Kidney epithelial cell (primary cell): ENCODE data around the gene KIF25. TPM values are rescaled to one million over a fixed set of nuclear protein-coding genes. Genes with fewer than 3 reads are reported as not detected.

Experiments
- DNase-seq: peaks from one replicate; pipeline ENCODE4 v3.0.0-alpha.2; 2010; ENCODE audit warnings: low read depth
- H3K27me3 ChIP-seq: 2 replicates; pipeline ENCODE4 v1.6.0; 2011; ENCODE audit warnings: low read length; ENCODE audit not compliant: control insufficient read depth, insufficient read depth
- H3K36me3 ChIP-seq: 2 replicates; pipeline ENCODE4 v1.5.1; 2011; ENCODE audit warnings: low read length; ENCODE audit not compliant: control insufficient read depth, insufficient read depth
- H3K4me3 ChIP-seq: 2 replicates; pipeline ENCODE4 v1.5.1; 2011; ENCODE audit warnings: low read depth, mild to moderate bottlenecking, control low read depth, low read length
- CTCF ChIP-seq: IDR thresholded peaks from 2 replicates; pipeline ENCODE4 v1.5.1; 2011; ENCODE audit warnings: mild to moderate bottlenecking, moderate library complexity, low read length, control low read depth, inconsistent platforms; ENCODE audit not compliant: insufficient read depth, poor library complexity, severe bottlenecking
- total RNA-seq: library from RNA; depleted of rRNA; stranded (reverse); fragments of >200 nt; gene quantifications from 2 replicates; pipeline ENCODE4 v1.2.3, GENCODE V29; 2015

KIF25 gene
- total RNA-seq, 1 donor from 2014 or later = not detected

DNA sequence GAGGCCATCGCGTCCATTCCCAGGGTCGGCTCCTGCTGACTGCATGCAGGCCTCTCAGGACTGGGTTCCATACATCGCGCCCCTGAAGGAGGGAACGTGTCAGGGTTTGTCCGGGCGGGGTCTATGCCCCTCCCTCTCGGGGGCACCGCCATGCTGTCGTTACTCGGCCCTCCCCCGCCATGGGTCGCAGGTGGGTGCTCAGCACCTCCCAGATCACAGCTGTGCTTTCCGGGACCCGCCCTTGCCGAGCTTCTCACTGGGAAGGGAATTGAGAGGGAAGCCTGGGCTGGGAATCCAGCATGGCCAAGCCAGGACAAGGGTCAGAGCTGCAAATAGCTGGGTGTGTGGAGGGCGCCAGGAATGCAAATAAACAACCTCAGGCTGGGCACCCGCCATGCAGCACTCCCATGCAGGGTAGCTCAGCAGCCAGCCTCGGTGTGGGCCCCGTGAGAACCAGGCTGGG lies 81.5 kb downstream of the KIF25 start, which contains the start of gene FRMD1:
Gene FRMD1, minus strand, starts transcription at position 270 of the 463 bp plus-strand sequence. Its CDS starts 118 bp downstream, at position 152.
- Histone ChIP-seq H3K36me3 (no peaks in the 10 kb centered on the region), H3K4me3 (no peak within 1 kb of the TSS), H3K27me3 (peaks cover 20% of the 10 kb centered on the region)
- no peak for DNase-seq
- TF ChIP-seq CTCF = no peak

DNA sequence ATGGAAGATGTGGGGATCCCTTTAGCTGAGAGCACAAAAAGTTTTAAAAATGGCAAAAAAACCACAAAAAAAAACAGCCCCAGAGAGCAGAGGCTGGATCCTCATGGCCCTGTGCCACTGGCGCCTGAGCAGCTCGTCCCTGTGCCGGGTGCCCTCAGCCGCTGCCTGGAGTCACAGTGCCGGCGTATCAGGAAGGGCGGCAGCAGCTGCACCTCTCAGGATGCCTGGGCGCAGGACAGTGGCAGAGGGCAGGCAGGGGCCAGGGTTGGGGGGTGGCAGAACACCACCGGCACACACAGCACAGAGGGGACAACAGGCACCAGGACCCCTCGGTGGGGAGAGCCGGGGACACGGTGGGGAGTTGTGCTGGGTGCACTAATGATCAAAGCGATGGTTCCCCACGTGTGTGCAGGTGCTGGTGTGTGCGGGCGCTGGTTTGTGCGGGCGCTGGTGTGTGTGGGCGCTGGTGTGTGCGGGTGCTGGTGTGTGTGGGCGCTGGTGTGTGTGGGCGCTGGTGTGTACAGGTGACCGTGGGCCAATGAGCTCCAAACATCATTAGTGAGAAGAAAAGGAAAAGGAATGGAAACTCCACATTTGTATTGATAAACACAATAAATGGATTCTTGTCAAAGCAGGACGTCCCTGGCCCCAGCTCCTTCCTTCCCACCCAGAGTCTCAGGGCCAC lies 83.1 kb downstream of the KIF25 start:
- no peak overlapping the region for H3K4me3 ChIP-seq
- H3K36me3 ChIP-seq = no peaks in the 10 kb centered on the region
- peaks cover 25% of the 10 kb centered on the region for H3K27me3 ChIP-seq
- no peak for DNase-seq
- no peak for TF ChIP-seq CTCF

GRCh38 chr6:168081858-168082546 lies 84.5 kb downstream of the KIF25 start:
- no peak overlapping the region for H3K4me3 ChIP-seq
- no peak for TF ChIP-seq CTCF
- no peaks in the 10 kb centered on the region for H3K36me3 ChIP-seq
- no peak for DNase-seq
- H3K27me3 ChIP-seq = peaks cover 27% of the 10 kb centered on the region

GRCh38 chr6:168082860-168083513 lies 85.5 kb downstream of the KIF25 start:
- no peak overlapping the region for H3K4me3 ChIP-seq
- H3K36me3 ChIP-seq = no peaks in the 10 kb centered on the region
- no peak for DNase-seq
- H3K27me3 ChIP-seq = peaks cover 34% of the 10 kb centered on the region
- no peak for TF ChIP-seq CTCF

DNA sequence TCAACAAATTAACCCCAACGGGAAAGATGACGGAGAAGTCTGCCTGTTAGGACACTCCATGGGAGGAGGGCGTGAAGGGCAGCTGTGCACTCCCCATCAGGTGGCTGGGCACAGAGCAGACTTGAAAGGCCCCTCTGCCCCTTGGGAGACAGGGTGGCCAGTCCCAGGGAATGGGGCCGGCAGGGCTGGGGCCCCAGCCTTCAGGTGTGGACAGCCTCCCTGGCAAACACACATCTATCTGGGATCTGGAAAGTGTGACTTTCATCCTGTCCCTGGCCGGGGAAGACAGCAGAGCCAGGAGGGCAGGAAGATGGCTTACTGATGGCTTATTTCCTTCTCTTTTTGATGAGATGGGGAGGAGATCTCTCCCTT lies 86.0 kb downstream of the KIF25 start:
- DNase-seq = no peak
- no peak for TF ChIP-seq CTCF
- Histone ChIP-seq H3K27me3 (peaks cover 32% of the 10 kb centered on the region), H3K4me3 (no peak overlapping the region), H3K36me3 (no peaks in the 10 kb centered on the region)
